ENCODE measurements around the gene CACNG3. TPM values are rescaled to one million over a fixed set of nuclear protein-coding genes. Genes with fewer than 3 reads are reported as not detected.

The CACNG3 gene
- total RNA-seq, 1 experiment from 2014 or later = not detected

DNA sequence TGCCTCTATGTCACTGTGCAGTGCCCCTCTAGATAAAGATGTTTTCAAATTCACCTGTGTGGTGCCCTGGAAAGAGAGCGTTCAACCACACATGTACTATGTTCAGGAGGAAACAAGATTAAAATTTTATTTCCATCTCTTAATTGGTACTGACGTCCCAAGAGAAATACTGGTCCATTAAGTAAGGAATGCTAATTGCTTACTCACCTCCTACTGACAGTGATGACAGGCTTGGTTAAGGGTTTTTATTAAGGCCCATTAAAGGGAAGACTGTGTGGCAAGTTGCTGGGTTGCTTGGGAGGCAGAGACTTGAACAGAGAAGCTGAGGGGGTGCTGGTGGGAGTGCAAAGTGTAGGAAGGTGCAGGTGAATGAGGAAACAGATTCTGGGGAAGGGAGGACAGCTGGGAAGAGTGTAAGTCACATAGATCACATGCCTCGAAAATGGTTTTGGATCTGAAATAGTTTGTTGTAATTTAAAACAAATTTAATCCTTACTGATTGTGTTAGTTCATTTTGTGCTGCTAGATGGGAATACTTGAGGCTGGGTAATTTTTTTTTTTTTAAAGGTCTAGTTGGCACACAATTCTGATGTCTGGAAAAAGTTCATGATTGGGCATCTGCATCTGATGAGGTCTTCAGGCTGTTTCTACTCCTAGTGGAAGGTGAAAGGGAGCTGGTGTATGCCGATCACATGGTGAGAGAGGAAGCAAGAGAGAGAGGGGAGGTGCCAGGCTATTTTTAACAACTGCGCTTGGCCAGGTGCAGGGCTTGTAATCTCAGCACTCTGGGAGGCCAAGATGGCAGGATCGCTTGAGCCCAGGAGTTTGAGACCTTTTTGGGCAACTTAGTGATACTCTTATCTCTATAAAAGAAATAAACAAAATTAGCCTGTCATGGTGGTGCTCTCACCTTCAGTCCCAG is 140.5 kb downstream of the CACNG3 start:
- no peak for DNase-seq (ENCODE audit: low read depth)

DNA sequence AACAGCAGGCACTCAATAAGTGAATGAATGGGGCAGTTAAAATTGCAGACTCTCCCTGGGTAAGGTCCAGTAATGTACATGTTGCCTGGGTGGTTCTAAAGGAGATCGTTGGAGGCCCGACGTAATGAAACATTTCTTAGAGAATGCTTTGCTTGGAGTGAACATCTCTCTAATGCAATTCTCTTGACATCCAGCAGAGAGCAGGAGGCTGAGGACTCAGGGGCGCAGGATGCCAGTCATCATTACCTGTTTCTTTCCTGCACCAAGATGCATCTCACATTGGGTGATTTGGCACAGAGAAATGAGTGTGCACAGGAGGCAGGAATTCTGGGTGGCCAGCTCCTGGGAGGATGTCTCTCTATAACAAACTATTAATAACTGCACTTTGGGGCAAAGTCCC is 152.9 kb downstream of the CACNG3 start:
- DNase-seq (ENCODE audit: low read depth) = peak; percentile 5

Data from Daoy (cell line).